GM21515 (cell line): Measurements from ENCODE around the gene FAM83C.

Experiments
- ATAC-seq: cut with Tn5 transposase; IDR thresholded peaks from one replicate; pipeline ENCODE4 v1.9.1; 2021; ENCODE audit not compliant: unreplicated experiment

The FAM83C gene

DNA sequence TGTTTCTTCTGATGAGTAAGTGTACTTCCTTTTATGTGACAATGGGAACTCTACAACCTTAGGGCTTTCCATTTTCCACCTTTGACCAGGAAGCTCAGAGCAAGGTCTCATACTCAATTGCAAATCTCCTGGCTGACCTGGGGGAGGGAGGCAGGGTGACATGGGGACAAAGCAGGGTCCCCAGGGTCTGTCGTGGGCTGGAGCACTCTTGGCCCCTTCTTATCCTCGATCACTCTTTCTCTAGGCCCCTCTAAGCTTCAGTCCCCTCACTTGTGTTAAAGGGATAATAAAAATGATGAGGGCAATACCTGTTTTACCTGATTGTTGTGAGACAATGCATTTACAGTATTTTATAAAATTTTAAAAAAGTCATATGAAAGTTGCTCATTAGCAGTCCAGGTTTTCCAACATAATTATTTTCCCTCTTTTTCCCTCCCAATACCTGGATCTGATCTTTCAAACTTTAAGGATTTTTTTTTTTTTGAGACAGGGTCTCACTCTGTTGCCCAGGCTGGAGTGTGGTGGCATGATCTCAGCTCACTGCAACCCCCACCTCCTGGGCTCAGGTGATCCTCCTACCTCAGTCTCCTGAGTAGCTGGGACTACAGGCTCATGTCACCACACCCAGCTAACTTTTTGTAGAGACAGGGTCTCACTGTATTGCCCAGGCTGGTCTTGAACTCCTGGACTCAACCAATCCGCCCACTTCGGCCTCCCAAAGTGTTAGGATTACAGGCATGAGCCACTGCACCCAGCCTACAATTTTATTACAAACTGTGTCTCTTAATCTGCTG lies 8.4 kb upstream of the FAM83C start:
- no peak for ATAC-seq

DNA sequence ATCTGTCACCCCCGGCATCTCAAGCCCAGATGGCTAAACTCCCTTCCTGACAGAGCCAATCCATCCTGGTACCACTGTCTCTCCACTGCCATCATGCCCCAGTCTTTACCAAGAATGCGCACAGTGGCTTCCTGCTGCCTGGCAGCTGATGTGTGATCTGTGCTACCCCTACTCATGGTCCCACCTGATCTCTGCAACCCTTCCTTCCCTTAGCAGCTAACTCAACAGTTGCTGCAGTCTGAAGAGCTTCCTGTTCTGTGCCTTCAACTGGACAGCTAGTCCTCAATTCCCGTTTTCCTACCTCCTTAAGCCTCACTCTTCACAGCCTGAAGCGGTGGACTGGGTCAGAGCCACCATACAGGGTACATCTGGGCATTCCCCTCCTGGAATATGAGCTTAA lies 7.6 kb upstream of the FAM83C start:
- ATAC-seq, result no peak

- ATAC-seq, result no peak
Measured at GRCh38 chr20:35298264-35298663, 6.0 kb upstream of the FAM83C start.

DNA sequence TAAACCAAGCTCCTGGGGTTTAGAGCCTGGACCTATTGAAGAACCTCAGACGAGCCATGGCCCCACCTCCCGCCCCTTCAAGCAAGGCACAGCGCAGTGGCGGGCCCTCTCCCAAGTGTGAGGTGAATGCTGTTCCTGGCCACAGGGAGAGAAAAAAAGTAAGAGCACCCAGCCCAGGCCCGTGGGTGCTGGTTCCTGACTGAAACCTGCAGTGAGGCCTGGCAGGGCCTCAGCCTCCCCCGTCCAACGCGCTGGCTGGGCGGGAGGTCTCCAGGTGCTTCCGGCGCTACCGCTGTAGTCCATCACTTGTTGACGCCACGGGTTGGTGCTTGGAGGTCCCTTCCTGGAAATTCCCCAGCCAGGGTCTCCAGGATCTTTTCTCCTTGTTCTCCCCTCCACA lies 5.5 kb upstream of the FAM83C start:
- ATAC-seq, result no peak

DNA sequence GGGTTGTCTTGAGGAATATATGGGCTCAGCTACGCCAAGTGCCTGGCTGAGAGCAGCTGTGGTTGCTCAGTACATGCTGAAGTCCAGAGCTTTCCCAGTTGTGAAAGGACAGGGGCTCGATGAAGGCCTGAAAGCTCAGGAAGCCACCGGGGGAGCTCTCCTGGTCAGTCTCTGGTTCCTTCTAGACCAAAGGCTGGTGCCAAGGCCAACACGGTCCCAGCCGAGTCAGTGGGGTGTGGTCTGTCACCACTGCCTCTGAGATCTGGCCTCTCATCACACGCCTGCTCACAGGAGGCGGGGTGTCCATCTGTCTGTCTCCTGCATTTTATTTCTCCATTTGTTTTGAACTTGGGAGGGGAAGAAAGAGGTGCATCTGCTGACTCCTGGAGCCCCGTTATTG lies 4.9 kb upstream of the FAM83C start:
- no peak for ATAC-seq

DNA sequence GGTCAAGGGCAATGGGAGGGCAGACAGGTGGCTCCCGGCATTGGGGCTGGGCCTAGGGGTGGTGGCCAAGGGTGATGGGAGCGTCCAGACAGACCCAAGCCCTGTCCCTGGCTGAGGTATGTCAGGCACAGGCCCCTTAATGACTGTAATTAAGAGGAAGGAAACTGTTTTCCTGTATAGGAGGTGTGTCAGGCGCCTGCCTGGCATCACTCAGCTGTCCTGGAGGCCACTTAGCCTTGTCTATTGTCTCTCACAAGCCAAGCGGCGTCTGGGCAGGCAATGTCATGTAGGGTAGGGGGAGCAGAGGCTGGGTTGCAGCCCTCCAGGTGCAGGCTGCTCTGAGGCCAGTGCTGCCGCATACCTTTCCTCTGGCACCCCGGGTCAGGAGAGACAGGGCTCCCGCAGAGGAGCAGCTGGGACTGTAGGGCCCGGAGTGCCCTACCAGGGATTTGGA lies 3.9 kb upstream of the FAM83C start:
- ATAC-seq, result no peak

DNA sequence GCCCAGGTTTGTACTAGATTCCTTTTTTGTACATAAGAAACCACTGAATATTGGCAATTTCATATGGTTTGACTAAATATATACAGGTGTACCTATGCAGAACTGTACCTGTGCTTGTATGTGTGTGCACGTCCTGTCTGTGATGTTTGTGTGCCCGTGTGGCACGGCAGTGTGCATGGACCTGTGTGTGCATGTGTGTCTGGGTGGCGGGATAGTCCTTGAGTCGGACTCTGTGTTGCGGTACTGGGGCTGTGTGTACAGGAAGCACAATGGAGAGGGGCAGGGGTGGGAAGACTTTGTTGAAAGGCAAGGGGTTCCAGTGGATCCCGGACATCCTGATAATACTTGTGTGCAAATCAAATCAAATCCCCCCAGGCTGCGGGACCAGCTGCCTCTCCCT lies 3.4 kb upstream of the FAM83C start:
- ATAC-seq, result no peak

DNA sequence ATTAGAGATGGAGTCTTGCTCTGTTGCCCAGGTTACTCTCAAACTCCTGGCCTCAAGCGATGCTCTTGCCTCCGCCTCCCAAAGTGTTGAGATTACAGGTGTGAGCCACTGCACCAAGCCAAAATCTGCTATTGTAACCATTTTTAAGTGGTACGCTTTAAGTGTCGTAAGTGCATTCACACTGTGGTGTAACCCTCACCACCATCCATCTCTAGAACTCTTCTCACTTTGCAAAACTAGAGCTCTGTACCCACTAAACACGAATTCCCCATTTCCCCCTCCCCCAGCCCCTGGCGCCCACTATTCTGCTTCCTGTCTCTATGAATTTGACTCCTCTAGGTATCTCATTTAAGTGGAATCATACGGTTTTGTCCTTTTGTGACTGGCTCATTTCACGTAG lies 2.8 kb upstream of the FAM83C start:
- ATAC-seq, result no peak

DNA sequence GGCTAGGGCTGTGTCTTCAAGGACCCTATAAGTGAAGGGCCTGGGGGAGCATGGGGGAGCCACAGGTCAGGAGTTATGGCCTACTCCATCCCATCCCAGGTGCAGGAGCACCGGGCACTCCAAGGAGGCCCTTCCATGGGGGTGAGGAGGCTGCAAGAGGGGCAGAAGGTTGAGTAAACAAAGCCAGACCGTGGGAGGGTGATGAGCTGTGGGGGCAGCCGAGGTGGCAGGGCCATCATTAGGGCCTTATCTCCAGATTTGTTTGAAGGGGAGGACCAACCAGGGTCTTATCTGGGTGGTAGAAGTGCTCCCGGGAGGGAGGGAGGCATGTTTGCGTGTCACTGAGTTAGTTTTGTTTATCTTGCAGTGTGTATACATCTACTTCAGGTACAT lies 2.1 kb upstream of the FAM83C start:
- no peak for ATAC-seq

DNA sequence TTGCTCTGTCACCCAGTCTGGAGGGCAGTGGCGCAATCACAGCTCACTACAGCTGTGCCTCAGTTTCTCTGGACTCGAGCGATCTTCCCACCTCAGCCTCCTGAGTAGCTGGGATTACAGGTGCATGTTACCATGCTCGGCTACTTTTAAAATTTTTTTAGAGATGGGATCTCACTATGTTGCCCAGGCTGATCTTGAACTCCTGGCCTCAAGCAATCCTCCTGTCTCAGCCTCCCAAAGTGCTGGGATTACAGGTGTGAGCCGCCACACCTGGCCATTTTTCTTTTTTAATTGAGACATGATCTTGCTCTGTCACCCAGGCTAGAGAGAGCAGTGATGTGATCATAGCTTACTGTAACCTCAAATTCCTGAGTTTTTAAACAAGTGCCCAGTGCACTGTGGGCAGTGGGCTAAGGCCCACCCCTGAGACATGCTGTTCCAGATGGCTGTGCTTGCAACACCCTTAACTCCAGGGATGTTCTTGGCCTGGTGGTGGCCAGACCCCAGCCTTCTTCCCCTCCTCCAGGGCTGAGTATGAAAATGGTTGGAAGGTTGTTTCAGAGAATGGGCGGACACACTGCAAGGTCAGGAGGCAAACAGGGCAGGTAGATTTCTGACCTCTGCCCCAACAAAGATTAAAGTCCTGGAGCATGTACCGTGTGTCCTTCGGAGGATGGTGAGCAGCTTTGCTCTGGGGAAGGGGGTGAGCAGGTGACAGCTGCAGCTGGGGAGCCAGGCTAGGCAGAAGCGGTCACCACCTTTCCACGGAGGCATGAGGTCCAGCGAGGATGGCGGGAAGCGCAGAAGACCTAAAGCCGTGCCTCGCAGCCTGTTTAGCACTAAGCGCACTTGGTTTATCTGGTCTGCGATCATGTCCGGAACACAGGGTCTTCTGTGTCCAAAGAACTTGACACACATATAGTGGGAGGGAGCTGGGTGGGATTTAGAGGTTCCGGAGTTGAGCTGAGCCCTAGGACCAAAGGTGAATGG lies 1.4 kb upstream of the FAM83C start:
- ATAC-seq, result no peak

DNA sequence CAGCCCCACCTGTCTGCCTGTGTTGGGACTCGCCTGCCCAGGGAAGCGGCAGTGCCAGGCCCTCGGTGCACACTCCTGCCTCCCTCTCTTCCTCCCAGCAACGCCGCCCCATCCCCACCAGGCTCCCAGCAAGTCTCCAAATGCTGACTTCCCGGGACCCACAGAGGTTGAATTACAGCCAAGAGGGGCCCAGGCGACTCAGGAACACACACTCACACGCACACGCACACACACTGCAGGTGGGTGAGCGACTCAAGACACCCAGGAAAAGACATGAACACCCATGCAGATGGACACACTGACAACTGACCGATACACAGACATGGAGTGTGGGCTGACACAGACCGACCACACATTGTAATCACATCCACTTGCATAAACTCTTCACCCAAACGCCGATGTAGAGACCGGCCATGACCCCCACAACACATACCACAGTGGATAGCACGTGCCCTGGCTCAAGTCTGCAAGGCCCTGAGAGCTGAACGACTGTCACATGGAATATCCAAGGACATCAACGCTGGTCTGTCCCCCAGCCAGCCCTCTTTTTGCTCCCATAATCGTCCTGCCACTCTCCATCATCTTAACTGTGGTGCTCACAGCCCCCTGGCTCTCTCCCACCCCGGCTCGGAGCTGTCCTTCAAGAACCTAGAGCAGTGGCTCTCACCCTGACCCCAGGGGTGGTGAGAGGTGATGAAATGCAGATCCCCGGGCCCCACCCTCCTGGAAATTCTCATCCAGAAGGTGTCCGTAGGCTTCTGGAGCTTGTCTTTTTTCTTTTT lies 470 bp upstream of the FAM83C start:
- no peak for ATAC-seq

GRCh38 chr20:35290887-35291417 lies 1.3 kb downstream of the FAM83C start:
- no peak for ATAC-seq

- no peak for ATAC-seq
Measured at GRCh38 chr20:35290186-35290886, 1.9 kb downstream of the FAM83C start.

DNA sequence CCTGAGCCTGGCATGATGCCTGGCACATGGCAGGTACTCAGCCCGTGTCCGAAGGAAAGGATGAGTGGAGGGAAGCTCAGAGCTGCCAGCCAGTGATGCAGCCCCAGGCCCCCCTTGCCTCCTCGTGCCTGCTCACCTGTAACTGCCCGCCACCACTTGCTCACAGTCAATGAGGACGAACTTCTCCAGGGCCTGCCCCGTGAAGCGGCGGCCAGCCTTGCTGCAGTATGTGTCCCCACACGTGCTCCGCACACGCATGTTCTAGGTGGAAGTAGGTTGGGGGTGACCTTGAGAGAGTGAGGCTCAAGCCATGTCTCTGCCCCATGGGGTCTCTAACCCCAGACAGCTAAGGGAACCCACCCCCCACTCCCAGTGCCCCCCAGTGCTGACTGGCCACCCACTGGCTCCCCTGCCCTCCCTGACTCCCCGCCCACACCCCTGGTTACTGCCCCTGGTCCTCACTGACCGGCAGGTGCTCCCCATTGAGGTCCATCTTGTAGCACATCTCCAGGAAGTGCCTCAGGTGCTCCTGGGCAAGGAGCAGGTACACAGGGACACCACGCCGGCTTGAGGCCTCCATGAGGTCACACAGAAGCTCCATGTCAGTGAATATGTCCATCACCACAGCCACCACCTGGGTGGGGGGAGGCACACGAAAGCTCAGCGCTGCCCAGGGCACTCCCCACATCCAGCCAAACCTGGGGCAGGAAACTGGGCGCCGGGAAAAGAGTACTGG lies 3.7 kb downstream of the FAM83C start:
- ATAC-seq, result no peak

- no peak for ATAC-seq
Measured at GRCh38 chr20:35287509-35288324, 4.5 kb downstream of the FAM83C start.

- ATAC-seq, result no peak
Measured at GRCh38 chr20:35286899-35287508, 5.2 kb downstream of the FAM83C start.

DNA sequence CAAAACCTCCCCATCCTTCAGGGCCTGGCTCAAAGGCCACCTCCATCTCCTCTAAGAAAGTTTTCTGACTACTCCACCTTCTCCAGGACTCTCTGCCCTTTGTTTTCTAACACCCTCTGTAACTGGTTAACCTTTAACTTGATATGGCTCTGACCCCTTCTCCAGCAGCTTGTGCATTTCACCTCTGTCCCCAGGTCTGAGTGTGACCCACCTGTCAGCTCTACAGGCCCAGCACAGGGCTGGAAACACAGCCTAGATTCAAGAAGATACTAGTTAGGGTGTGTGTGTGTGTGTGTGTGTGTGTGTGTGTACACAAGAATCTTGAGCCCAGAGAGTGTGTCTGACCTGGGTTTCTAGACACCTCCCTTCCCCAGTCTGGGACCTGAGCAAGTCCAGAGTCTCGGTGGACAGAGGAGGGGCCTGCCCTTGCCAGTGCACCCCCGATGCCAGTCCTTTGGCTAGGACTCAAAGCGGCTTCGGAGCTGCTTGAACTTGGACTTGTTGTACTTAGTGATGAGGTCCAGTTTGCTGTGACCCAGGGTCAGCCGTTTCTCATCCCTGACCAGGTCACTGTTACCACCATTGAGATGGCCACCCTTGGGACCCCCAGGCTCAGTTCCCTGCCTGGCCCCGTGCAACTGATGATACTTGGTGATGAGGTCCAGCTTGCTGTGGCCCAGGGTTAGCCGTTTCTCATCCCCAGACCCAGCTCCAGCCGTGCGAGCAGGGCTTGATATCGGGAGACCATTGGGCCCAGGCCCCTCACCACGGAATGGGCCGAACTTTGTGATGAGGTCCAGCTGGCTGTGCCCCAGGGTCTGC lies 5.9 kb downstream of the FAM83C start:
- no peak for ATAC-seq

- ATAC-seq, result no peak
Measured at GRCh38 chr20:35285806-35286076, 6.5 kb downstream of the FAM83C start.
